Gastrocnemius medialis (tissue), 4 donors: ENCODE results near the gene LAMA2. TPM values are rescaled to one million over a fixed set of nuclear protein-coding genes. Genes with fewer than 3 reads are reported as not detected.
"Not testable (repeated sequence)": the region's sequence is repeated elsewhere in the genome, so short reads cannot be mapped to it uniquely, and the experiment has no call there.

Experiments used
- ATAC-seq, 2 donors: fragments of 150-250 bp; one replicate each; pipeline ENCODE4 v1.9.1; 2016
- DNase-seq, 2 donors: peaks; one replicate each; pipeline ENCODE4 v3.0.0-alpha.2; 2019
- H3K27ac ChIP-seq, 4 donors: fragments of 200-600 bp; sonication (generic); 1 replicate in 1 of 4; 2 replicates in 3 of 4; pipeline ENCODE4 v1.5.1; 2016 to 2018; ENCODE audit warnings: mild to moderate bottlenecking in 2 of 4, moderate library complexity in 1 of 4
- H3K27me3 ChIP-seq, 3 donors: fragments of 200-600 bp; sonication (generic) in 2 of 3; 1 replicate in 1 of 3; 2 replicates in 2 of 3; pipeline versions ENCODE4 v1.5.1 to v1.6.0; 2016 to 2019; ENCODE audit warnings: mild to moderate bottlenecking in 1 of 3, moderate library complexity in 1 of 3
- H3K36me3 ChIP-seq, 2 donors: fragments of 200-600 bp; sonication (generic) in 1 of 2; one replicate each; pipeline ENCODE4 v1.5.1; 2017 to 2018
- H3K4me1 ChIP-seq, 2 donors: fragments of 200-600 bp; sonication (generic) in 1 of 2; one replicate each; pipeline ENCODE4 v1.5.1; 2016 to 2017; ENCODE audit warnings: mild to moderate bottlenecking in 2 of 2
- H3K4me3 ChIP-seq, 4 donors: fragments of 200-600 bp; sonication (generic) in 3 of 4; 1 replicate in 1 of 4; 2 replicates in 3 of 4; pipeline ENCODE4 v1.5.1; 2016 to 2019; ENCODE audit warnings: mild to moderate bottlenecking in 2 of 4
- H3K9me3 ChIP-seq, 3 donors: fragments of 200-600 bp; sonication (generic) in 2 of 3; 1 replicate in 1 of 3; 2 replicates in 2 of 3; pipeline ENCODE4 v1.5.1; 2016 to 2019
- POLR2A ChIP-seq, 2 donors: fragments of 450-650 bp; IDR thresholded peaks; one replicate each; pipeline ENCODE4 v1.6.1; 2017; ENCODE audit warnings: antibody characterized with exemption in 2 of 2, mild to moderate bottlenecking in 2 of 2, moderate library complexity in 2 of 2
- in situ Hi-C, 4 donors: fragments of 200-750 bp; cut with MboI; loops; one replicate each; pipeline versions ENCODE4 v1.15.0 to v1.8.0; 2017; ENCODE audit warnings: low sequenced_read_pairs in 4 of 4
- intact Hi-C: fragments of 100-400 bp; cut with DNase I; formaldehyde crosslinking; loops from one replicate; pipeline ENCODE4 v1.15.1; 2023; ENCODE audit warnings: low total_unique reads
- total RNA-seq, 4 donors: library from RNA; depleted of rRNA; stranded (reverse); fragments of >200 nt; gene quantifications; one replicate each; pipeline versions ENCODE4 v1.1.0 to v1.2.3, GENCODE V29; 2016
- TF ChIP-seq, protein P1 (sequence below), 5 experiments: fragments of 450-650 bp in 3 of 5; fragments of 200-600 bp in 2 of 5; sonication (generic) in 2 of 5; IDR thresholded peaks in 4 of 5; conservative IDR thresholded peaks in 1 of 5; 1 replicate in 4 of 5; 2 replicates in 1 of 5; pipeline ENCODE4 v1.5.1; 2016 to 2019; ENCODE audit warnings: antibody characterized with exemption in 5 of 5, mild to moderate bottlenecking in 3 of 5, moderate library complexity in 3 of 5

The LAMA2 gene
- total RNA-seq, 4 donors from 2014 or later = 52.9 to 113 (median 71.3) TPM

- Histone ChIP-seq H3K4me1 (no peaks in the 10 kb centered on the region), H3K9me3 (no peaks in the 10 kb centered on the region), H3K27ac (no peak overlapping the region), H3K36me3 (no peaks in the 10 kb centered on the region), H3K4me3 (no peak overlapping the region), H3K27me3 (no peaks in the 10 kb centered on the region)
- in situ Hi-C loops = no loop called here
- ATAC-seq (no peak), DNase-seq (no peak)
- intact Hi-C loops = no loop called here
- TF ChIP-seq, protein P1, sequence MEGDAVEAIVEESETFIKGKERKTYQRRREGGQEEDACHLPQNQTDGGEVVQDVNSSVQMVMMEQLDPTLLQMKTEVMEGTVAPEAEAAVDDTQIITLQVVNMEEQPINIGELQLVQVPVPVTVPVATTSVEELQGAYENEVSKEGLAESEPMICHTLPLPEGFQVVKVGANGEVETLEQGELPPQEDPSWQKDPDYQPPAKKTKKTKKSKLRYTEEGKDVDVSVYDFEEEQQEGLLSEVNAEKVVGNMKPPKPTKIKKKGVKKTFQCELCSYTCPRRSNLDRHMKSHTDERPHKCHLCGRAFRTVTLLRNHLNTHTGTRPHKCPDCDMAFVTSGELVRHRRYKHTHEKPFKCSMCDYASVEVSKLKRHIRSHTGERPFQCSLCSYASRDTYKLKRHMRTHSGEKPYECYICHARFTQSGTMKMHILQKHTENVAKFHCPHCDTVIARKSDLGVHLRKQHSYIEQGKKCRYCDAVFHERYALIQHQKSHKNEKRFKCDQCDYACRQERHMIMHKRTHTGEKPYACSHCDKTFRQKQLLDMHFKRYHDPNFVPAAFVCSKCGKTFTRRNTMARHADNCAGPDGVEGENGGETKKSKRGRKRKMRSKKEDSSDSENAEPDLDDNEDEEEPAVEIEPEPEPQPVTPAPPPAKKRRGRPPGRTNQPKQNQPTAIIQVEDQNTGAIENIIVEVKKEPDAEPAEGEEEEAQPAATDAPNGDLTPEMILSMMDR (IDR thresholded peaks at IDR 0.05 in 4 of 5, conservative IDR thresholded peaks at IDR 0.05 in 1 of 5) = no peak
- TF ChIP-seq POLR2A (IDR thresholded peaks at IDR 0.05) = no peak
Observed at GRCh38 chr6:129084406-129084805, 201.5 kb downstream of the LAMA2 start.

DNA sequence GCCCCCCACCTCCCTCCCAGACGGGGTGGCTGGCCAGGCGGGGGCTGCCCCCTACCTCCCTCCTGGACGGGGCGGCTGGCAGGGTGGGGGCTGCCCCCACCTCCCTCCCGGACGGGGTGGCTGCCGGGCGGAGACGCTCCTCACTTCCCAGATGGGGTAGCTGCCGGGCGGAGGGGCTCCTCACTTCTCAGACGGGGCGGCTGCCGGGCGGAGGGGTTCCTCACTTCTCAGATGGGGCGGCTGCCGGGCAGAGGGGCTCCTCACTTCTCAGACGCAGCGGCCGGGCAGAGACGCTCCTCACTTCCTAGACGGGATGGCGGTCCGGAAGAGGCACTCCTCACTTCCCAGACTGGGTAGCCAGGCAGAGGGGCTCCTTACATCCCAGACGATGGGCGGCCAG lies 205.5 kb downstream of the LAMA2 start:
- H3K9me3 ChIP-seq, in situ Hi-C loops, H3K27ac ChIP-seq, H3K27me3 ChIP-seq, ATAC-seq, intact Hi-C loops, DNase-seq, H3K4me1 ChIP-seq, H3K4me3 ChIP-seq, H3K36me3 ChIP-seq: not testable (repeated sequence)

GRCh38 chr6:129089357-129089756 lies 206.4 kb downstream of the LAMA2 start:
- Histone ChIP-seq H3K27ac (no peak overlapping the region), H3K4me1 (peaks cover 0 to 4% of the 10 kb centered on the region in 2 donors), H3K36me3 (no peaks in the 10 kb centered on the region), H3K9me3 (no peaks in the 10 kb centered on the region), H3K27me3 (no peaks in the 10 kb centered on the region), H3K4me3 (no peak overlapping the region)
- in situ Hi-C loops = no loop called here
- DNase-seq = no peak
- TF ChIP-seq, protein P1 (IDR thresholded peaks at IDR 0.05 in 4 of 5, conservative IDR thresholded peaks at IDR 0.05 in 1 of 5) = no peak
- TF ChIP-seq POLR2A (IDR thresholded peaks at IDR 0.05) = no peak
- intact Hi-C loops = no loop called here
- no peak for ATAC-seq

- no peaks in the 10 kb centered on the region for H3K9me3 ChIP-seq
- no peak overlapping the region for H3K4me3 ChIP-seq
- ATAC-seq (no peak), DNase-seq (no peak)
- no peaks in the 10 kb centered on the region for H3K27me3 ChIP-seq
- TF ChIP-seq POLR2A (IDR thresholded peaks at IDR 0.05) = no peak
- TF ChIP-seq, protein P1 (IDR thresholded peaks at IDR 0.05 in 4 of 5, conservative IDR thresholded peaks at IDR 0.05 in 1 of 5) = no peak
- no peaks in the 10 kb centered on the region for H3K36me3 ChIP-seq
- in situ Hi-C loops = no loop called here
- peak overlapping the region in 1 of 4 donors; percentile 3 for H3K27ac ChIP-seq
- peaks cover 0 to 9% of the 10 kb centered on the region in 2 donors for H3K4me1 ChIP-seq
- intact Hi-C loops = no loop called here
Observed at GRCh38 chr6:129094147-129094546, 211.2 kb downstream of the LAMA2 start.

DNA sequence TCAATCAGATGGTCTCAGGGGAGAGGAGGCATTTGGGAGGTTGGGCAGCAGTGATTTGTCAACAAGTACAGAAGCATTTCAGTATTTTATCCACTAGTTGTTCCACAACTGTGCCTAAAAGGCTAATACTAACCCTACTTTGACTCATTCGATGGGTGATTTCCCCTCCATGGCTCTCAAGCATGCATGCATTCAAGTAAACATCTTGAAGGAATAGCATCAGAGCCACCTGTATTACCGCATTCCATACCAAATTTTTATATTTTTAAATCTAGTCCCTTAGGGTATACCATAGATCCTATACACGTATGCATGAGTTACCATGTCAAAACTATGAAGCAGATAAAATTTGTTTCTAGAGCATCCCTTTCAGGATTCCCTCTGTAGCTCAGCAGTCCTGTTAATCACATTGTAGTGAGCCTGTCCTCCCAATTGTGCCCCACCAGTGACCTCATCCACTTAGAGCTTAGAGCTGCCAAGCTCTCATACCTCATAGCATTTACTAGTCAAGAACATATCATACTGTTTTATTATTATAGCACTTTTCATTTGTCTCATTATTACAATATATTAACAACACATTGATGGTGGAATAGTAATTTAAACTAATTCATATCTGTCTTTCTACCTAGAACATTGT lies 213.8 kb downstream of the LAMA2 start:
- no peak for DNase-seq
- ATAC-seq = no peak
- no peak for TF ChIP-seq POLR2A (IDR thresholded peaks at IDR 0.05)
- TF ChIP-seq, protein P1 (IDR thresholded peaks at IDR 0.05 in 4 of 5, conservative IDR thresholded peaks at IDR 0.05 in 1 of 5) = no peak
- Histone ChIP-seq H3K4me1 (peaks cover 0 to 9% of the 10 kb centered on the region in 2 donors), H3K4me3 (no peak overlapping the region), H3K27ac (peak overlapping the region in 1 of 4 donors; percentile 29), H3K36me3 (no peaks in the 10 kb centered on the region), H3K27me3 (no peaks in the 10 kb centered on the region), H3K9me3 (no peaks in the 10 kb centered on the region)
- intact Hi-C loops (no loop called here), in situ Hi-C loops (no loop called here)
